8988T (cell line): ENCODE results near the gene GABPA.
A peak's percentile ranks its signal among the peaks of the same experiment; 100 is the strongest.
"Not testable (repeated sequence)": the region's sequence is repeated elsewhere in the genome, so short reads cannot be mapped to it uniquely, and the experiment has no call there.

Experiments
- DNase-seq: peaks from one replicate; pipeline ENCODE4 v3.0.0; 2011

The GABPA gene

DNA sequence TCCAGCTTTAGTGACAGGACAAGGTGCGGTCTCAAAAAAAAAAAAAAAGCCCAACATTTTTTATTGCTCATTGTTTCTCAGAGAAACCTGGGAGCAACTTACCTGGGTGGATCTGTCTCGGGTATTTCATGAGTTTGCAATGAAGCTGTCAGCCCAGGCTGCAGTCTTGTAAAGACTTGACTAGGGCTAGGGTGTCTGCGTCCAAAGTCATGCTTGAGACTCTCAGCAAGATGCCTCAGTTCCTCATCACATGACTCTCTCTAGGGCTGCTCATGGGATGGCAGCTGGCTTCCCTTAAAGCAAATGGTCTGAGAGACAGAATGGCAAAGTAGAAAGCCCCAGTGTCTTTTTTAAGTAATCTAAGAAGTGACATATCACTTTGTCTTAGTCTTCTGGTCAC lies 8.1 kb downstream of the GABPA start:
- DNase-seq, result no peak

DNA sequence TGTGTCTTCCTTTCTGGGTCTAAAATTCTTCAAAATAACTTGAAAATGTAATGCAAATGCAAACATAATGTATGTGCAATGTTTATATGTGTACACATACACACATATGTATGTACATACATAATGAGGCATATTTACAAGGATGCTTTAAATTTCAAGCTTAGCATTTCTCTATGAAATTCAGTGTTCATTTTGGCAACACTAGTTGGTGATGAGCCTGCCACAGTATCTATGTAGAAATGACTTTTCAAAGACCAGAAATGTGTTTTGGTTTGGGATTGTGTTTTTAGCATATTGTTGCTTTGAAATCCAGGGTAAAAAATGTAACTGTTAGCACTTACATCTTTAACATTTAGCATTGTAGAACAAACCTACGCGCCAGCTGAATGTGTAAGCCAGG lies 10.1 kb downstream of the GABPA start:
- DNase-seq, result no peak

GRCh38 chr21:25750085-25750484 lies 15.3 kb downstream of the GABPA start:
- no peak for DNase-seq

DNA sequence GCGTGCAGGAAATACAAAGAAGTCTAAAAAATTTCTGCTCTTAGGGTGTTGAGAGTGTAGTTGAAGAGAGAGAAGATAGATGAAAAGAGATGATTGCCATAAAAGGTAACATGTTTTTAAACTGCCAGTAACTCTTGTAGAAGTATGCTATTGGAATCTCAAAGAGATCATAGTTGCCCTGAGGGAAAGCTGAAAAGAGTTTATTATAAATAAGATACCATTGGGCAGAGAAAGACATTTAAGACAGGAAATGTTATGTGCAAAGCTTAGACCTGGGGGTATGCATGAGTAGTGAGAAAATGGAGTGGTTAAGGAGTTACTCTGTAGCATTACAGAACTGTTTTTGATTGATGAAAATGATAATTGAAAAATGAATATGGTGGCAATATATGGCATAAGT lies 17.6 kb downstream of the GABPA start:
- DNase-seq, result no peak

GRCh38 chr21:25756190-25756932 lies 21.6 kb downstream of the GABPA start:
- no peak for DNase-seq

DNA sequence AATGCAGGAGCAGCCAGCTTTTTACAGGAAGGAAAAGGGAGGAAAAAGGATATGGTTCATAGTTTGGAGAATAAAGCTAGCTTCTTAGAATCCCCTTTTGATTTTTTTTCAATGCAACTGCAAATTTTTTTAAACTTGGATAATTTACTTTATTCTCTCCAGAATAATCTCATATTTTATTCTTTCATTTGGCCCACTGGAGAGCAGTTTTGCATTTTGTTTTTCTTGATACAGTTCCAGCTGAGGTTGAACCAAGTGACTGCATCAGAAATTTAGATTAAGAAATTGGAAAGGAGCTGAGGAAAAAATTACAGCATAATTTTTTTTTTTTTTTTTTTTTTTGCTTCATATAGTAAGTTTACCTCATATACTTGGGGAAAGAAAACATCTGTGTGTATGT lies 22.8 kb downstream of the GABPA start:
- no peak for DNase-seq

DNA sequence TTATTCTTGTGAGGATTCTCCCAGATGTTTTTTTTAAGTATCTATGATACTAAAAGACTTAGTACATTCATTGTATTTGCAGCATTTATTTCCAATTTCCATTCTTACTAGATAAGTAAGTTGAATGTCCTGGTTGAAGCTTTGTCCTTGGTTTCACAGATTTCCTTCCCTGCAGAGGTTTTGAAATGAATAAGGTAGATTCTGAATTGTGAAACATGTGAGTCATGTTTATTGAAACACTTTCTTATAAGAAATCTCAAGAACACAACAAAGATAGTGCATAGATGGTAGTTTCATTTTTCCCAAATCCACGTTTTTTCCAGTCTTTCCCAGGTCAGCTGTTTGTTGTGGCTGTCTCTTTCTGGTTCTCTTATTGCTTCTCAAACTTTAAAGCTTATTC lies 24.8 kb downstream of the GABPA start:
- DNase-seq, result no peak

GRCh38 chr21:25760061-25760460 lies 25.3 kb downstream of the GABPA start:
- no peak for DNase-seq

GRCh38 chr21:25760677-25761076 lies 25.9 kb downstream of the GABPA start:
- DNase-seq, result no peak

- no peak for DNase-seq
Measured at GRCh38 chr21:25764065-25764464, 29.3 kb downstream of the GABPA start.

- no peak for DNase-seq
Measured at GRCh38 chr21:25767921-25768320, 33.1 kb downstream of the GABPA start.

DNA sequence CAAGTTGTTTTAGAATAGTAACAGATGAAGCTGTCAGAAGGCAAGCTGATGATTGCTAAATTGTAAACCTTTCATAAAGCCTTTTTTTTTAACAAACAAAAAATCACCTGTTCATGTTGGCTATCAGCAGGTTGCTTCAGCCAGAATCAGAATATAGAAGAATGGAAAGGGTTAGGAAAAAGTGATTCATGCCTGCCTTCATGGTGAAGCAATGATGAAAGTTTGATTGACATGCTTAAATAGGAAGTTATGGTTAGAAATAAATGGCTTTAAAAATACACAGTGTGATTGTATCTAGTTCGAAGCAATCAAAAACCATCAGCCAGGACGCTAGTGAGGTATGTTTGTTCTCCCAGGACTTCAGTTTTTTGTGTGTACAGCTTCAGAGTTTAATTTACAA lies 37.9 kb downstream of the GABPA start:
- DNase-seq, result no peak

DNA sequence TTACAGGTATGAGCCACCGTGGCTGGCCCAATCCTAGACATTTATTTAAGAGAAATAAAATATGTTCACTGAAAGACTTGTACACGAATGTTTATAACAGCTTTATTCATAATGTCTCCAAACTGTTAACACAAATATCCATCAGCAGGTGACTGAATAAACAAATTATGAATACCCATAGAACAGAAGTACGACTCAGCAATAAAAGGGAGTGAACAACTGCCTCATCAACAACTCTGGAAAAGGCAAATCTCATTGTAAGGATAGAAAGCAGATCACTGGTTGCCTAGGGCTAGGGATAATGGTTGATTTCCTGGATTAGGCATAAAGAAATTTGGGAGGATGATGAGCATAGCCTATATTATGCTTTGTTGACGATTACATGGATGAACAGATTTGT lies 41.7 kb downstream of the GABPA start:
- no peak for DNase-seq

DNA sequence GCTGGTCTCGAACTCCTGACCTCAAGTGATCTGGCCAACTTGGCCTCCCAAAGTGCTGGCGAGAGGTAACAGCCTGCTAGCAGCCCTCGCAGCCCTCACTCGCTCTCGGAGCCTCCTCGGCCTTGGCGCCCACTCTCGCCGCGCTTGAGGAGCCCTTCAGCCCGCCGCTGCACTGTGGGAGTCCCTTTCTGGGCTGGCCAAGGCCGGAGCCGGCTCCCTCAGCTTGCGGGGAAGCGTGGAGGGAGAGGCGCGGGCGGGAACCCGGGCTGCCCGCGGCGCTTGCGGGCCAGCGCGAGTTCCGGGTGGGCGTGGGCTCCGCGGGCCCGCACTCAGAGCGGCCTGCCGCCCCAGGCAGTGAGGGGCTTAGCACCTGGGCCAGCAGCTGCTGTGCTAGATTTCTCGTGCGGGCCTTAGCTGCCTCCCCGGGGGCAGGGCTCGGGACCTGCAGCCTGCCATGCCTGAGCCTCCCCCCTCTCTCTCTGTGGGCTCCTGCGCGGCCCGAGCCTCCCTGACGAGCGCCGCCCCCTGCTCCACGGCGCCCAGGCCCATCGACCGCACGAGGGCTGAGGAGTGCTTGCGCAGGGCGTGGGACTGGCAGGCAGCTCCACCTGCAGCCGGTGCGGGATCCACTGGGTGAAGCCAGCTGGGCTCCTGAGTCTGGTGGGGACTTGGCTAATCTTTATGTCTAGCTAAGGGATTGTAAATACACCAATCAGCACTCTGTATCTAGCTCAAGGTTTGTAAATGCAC lies 43.5 kb downstream of the GABPA start:
- DNase-seq, result not testable (repeated sequence)

GRCh38 chr21:25788677-25789076 lies 53.9 kb downstream of the GABPA start:
- DNase-seq, result no peak

DNA sequence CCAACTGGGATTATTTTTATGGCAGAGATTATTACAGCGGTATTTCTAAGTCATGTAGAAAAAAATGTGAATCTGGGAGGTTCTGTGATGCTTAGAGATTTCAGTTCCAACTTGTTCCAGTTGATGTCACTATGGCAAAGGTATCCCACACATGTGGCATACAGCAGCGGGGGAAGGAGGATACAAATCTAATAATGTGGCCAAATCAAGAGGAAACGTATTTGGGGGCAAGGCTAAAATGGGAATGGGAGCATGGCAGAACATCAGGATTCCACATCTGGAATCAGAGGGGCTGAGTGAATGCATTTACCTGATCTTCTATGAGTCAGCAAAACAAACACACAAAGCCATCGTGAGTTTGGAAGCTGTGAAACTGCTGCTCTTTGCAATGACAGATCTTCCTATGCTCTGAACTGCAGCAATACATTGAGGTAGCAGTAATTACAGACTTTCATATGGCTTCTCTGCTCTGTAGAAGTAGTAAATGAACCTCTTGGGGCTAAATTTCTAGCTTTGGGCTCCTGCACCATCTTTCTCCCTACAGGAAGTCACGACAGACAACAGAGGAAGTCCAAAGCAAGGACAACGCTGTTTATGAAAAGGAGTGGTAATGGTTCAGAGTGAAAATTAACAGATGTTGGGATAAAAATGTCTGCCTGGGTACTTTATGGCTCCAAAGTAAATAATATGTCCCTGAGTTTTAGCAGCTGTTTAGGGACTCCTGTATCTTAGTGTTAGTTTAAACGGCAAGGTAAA lies 55.5 kb downstream of the GABPA start:
- DNase-seq, result no peak

- no peak for DNase-seq
Measured at GRCh38 chr21:25790878-25791204, 56.1 kb downstream of the GABPA start.

DNA sequence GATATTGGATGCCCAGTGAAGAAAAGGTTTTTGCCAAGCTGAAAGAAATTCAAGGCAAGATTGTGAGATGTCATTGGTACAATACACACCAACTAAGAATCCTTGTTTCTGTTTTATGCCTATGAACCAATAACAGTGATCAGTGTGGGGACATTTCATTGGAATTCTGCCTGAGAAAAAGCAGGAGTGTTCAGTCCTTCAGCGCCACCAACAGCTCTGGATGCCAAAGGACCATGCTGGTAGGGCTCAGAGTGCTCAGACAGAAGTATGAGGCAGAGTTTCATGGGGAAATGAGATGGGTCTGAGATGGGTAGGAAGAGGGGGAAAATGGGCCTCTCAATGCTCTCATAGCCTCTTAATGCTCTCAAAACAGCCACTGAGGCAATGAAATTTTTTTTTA lies 56.5 kb downstream of the GABPA start:
- DNase-seq, result no peak

DNA sequence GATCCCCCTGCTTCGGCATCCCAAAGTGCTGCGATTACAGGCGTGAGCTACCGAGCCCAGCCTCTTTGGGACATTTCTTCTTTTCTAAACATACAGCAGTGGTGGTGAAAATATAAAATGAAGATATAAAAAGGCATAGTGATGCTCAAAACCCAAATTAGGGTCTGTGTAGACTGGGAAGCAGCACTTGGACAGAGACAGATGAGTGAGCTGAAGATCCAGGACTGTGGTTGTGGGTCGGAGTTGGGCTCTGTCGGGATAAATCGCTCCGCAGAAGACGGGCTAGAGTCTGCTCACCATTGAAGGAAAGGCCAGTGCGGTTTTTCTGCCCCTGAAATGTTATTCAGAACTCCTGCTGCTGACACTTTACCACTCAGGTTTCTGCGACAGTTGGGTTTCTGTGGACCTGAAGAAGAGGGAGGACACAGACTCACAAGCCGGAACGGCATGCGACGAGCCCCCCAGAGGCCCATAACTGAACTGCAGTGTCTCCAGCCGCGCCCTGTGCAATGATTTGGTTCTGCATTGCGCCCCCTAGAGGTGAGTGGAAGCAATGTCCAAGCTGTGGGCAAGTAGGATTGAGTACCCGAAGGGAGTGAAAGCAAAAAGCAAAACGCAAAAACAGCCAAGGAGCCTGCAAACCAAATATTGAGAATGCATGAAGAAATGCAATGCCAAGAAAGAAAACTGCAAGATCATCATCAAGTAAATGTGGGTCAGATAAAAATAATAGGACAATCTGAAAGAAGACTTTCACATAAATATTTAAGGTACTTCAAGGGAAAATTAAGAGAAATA lies 66.6 kb downstream of the GABPA start:
- DNase-seq, result peak; percentile 32

GRCh38 chr21:25806060-25806459 lies 71.3 kb downstream of the GABPA start:
- no peak for DNase-seq

DNA sequence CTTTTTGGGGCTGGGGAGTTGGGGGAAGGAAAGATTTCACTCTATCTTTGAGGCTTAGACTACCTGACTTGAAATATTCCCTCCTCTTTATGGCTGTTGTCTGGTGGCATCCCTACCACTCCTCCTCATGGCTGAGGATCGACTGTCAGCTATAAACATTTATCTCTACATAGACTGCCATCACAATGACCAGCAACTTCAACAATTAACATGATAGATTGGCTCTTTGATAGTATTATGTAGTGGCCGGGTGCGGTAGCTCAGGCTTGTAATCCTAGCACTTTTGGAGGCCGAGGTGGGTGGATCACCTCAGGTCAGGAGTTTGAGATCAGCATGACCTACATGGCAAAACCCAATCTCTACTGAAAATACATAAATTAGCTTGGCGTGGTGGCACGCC lies 72.4 kb downstream of the GABPA start:
- DNase-seq, result no peak

DNA sequence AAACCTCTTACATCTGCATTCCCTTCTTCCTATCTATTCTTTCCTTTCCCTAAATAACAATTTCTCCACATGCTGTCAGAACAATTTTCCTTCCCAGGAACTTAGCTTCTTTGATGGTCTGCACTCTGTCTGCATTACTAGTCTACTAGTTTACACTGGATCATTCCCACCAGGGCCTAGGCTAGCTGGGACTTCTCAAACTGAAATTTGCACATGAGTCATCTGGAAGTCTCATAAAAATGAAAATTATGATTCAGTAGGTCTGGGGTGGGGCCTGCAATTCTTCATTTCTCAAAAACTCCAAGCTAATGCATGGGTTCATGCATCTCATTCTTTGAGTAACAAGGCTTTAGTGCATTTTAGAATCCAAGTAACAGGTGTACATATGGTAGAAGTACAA lies 74.2 kb downstream of the GABPA start:
- no peak for DNase-seq

- DNase-seq, result no peak
Measured at GRCh38 chr21:25811186-25811585, 76.4 kb downstream of the GABPA start.
